SH-SY5Y (cell line): ENCODE measurements around the gene INTS11.

Source experiments
- GATA2 ChIP-seq: IDR thresholded peaks from 2 replicates; pipeline ENCODE4 v1.6.1; 2011; ENCODE audit warnings: mild to moderate bottlenecking, low read depth, low read length
- GATA3 ChIP-seq: IDR thresholded peaks from 2 replicates; pipeline ENCODE4 v1.6.1; 2011; ENCODE audit warnings: low read depth, mild to moderate bottlenecking, low read length, moderate library complexity

The INTS11 gene

DNA sequence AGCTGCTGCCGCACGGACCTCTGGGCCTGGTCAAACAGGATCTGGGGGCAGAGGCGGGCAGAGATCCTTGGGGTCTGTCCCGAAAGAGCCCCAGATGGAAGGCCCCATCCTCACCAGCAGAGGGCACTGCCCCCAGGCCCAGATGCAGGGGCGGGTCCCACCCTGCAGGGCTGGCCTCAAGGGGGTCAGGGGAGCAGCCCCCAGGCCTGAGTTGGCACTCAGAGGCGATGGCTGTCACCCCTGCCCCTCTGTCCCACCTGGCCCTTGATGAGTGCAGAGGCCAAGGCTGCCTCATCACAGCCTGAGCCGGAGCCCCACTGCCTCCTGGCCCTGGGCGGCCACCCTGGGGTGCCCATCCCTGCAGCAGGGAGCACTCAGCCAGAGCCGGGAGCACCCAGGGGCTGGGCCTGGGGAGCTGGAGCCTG, 22.4 kb downstream of the INTS11 start:
- TF ChIP-seq GATA3 (no peak), GATA2 (no peak)

DNA sequence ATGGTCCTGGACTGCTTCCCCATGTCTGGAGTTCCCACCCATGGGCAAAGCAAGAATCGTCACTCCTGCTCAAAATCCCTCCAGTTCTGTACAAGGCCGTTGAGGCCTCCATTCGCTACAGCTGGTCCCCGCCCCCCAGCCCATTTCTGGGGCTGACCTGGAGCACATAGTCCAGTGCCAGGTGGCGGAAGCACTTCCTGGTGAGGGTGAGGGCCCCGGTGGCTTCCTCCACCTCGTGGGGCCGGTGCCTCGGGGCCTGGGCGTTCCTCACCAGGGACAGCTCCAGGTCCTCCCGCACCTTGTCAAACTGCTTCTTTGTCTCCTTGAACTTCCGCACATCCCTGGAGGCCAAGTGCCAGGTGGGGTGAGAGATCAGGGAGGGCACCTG, 24.1 kb downstream of the INTS11 start:
- TF ChIP-seq GATA2 (no peak), GATA3 (no peak)

DNA sequence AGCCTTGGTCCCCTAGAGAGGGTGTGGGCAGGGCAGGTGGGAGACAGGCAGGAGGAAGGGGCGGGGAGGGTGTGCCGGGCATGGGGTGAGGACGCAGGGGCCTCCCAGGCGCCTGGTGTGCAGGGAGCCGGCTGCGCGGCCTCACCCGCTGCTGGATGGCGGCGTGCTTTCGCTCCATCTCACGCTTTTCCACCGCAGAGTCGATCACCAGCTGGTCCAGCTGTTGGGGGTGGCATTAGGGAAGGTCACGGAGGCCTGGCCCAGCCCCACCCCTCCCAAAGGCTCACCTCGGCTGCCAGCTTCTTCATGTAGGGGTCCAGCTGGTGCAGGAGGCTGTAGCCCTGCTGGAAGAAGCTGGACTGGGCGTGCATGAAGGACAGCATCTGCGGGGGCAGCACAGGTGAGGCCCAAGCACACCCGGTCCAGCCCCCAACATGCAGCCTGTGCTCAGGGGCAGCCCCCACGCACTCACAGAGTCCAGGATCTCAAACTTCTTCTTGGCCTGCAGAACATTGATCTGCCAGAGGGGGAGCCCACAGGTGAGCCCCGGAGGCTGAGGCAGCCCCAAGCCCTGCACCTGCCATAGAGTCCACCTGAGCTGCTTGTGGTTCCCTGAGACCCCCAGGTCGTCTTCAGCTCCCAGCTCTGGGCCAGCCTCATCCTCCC, 24.6 kb downstream of the INTS11 start:
- no peak for TF ChIP-seq GATA3
- no peak for TF ChIP-seq GATA2

DNA sequence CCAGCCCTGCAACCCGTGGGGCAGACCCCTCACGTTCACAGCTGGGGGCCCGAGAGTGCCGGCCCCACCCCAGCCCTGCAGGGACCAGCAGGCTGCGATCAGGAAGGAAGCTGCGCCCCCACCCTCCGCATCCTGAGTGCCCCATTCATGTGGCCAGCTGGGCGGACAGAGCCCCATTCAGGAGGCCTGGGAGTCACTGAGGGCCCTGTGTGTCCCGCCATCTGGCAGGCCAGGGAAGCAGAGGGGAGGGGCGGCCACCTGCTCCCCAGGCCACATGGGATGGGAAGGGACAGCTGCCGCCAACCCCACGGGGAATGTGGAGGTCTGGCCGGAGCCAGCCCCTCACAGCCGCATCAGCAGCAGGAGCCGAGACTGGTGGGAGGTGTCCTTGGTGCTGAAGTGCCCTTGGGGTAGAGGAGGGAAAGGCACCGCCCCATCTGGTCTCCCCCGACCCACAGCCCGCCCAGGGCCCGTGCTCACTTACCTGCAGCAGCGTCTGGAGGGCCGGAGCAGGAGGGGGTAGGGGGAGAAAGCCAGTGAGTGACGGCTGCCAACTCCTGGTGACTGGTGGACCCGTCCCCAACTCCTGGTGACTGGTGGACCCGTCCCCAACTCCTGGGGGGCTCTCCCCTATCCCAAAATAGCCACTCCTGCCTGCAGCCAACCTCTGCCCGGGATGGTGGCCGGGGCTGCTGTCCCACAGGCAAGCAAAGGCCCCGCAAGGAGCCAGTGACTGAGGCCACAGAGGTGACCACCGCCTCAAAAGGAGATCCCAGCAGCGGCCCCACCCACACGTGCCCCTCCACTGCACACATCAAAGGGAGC, 25.4 kb downstream of the INTS11 start:
- TF ChIP-seq GATA3 (no peak), GATA2 (no peak)

DNA sequence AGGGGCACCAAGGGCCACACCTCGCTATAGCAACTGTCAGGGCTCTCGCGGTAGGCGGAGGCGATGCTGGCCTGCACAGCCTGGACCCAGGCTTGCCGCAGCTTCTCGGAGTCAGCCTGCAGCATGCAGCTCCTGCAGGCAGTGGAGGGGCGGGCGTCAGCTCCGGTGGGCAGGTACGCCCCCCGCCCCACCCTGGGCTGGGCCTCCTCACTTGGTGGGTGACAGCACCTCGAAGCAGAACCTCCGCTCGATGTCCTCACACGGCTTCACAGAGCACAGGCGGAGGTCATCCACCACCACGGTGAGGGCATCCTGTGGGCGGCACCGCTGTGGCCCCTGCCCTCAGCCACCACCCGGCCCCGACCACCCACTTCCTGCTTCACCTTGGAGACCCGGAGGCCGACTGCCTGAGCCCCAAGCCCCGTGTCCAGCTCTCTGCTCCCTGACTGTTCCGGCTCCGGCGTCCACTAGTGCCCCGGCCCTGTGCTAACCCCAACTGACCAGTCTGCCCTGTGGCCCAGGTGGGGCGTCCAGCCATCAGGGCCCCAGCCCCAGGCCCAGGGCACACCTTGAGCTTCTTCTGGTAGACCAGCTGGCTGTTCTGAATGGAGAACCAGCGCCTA, 26.5 kb downstream of the INTS11 start:
- TF ChIP-seq GATA2 (no peak), GATA3 (no peak)

DNA sequence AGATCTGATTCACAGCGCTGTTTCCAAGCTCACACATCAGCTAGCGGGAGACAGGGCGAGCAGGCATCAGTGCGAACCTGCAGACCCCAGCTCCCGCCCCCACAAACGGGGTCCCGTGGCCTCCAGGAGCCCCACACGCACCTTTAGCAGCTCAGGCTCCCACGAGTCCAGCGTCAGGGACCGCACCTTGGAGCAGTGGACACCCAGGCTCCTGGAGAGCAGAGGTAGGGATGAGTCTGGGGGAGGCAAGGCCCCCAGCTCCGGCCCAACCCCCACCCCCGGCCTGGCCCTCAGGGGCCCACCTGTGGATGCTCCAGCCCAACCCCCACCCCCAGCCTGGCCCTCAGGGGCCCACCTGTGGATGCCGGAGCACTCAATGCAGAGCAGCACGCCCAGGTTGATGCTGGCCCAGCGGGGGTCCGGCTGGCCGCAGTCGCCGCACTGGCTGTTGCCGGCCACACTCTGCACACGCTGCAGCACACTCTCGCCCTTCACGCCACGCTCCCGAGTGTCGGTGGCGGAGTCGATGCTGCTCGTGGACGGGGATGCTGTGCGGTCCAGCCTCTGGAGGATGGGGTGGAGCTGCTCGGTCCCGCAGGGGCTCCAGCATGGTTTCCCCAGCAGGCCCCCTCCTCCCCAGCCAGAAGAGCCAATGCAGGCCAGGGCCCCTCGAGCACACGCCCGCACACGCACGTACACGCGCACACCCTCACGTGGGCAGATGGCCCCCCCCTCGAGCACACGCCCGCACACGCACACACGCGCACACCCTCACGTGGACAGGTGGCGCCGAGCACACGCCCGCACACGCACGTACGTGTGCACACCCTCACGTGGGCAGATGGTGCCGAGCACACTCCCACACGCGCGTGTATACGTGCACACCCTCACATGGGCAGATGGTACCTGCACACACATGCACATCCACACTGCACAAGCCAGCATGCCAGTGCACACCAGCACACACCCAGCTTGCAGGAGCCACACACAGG, 28.1 kb downstream of the INTS11 start:
- TF ChIP-seq GATA3 (no peak), GATA2 (no peak)

DNA sequence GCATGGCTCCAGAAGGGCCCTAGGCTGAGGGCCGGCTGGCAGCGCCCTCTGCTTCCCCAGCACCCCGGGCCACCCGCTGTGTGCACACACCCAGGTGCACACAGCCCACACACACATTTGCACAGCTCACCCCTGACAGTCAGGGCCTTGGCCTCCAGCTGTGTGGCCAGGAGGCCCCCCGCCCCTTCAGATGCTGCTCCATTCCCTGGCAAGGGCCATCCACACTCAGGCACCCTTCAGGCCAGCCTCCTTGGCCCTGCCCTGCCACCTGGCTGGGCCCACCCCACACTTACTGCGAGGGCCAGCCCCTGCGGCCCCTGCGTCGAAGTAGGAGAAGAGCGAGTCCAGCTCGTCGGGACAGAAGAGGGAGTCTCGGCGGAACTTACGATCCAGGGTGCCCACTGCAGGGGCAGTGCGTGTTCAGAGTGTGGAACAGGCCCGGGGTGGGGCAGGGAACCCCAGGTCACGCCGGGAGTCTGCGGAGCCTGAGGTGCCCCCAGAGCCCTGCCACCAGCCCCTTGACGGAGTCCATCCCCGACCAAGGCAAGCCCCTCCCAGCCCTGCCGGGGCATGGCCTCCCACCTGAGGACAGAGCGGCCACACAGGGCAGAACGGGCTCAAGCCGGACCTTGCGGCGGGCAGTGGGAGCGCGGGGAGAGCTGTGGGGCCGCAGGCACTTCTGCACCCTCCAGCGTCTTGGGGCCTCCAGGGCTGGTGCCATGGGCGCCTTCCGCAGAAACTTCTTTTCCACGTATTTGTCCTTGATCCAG, 29.1 kb downstream of the INTS11 start:
- TF ChIP-seq GATA3 (no peak), GATA2 (no peak)

DNA sequence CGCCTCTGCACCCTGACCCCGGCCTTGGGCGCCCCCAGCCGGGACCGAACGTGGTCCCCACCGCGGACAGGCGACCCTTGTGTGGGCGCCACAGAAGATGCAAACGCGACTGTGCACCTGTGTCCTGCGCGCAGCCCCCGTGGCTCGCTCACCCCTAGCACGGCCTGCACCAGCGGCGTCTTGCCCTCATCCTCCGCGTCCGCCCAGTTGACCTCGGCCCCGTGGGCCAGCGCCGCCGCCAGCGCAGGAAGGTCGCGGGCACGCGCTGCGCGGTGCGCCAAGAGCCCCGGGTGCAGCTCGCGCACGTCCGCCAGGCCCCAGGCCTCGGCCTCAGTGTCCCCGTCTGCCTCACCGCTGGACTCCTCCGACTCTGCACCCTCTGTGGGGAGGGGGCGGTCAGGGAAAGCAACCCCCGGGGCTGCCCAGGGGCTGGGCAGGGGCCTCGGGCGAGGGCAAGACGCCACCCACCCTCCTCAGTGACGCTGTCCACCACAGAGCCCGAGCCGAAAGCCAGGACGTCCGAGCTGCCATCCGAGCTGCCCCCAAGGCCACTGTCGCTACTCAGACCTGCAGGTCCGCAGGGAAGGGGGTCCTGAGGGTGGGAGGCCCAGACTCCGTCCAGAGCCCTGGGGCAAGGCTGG, 30.1 kb downstream of the INTS11 start:
- TF ChIP-seq GATA2: no peak
- no peak for TF ChIP-seq GATA3

DNA sequence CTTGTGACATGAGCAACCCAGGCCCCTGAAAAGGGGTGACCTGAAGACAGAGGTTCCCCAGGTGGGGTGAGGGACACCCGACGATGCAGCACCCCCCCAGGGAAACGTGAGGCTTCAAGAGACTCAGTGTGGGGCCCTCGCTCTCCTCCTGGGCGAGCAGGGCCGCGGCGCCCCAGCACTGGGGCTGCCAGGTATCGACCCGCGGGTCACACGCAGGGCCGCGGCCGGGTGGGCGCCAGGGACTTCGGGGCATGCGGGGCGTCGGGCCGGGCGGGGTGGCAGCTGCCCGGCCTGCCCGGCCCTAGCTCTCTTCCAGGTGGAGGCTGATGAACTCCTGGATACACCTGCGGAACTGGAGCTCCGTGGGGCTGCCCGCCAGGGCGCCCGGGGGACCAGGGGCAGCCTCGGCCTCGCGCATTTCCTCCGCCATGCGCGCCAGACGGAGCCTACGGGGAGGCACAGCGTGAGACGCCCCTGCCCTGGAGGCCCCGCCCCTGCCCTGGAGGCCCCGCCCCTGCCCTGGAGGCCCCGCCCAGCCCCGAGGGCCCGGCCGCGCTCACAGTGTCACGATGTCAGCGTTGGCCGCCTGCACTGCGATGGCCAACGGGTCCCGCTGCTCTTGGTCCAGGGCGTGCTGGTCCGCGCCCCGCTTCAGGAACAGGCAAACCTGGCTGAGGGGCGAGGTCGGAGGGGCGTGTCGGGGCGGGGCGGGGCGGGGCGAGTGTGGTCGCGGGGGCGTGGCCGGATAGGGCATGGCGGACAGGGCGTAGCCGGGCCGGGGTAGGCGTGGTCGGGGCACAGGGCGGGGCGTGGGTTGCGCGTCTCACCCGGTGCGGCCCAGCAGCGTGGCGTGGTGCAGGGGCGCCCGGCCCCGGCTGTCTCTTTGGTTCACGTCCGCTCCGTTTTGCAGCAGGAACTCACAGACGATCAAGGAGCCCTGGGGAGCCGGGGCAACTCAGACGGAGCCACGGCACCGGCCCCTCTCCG, 30.9 kb downstream of the INTS11 start:
- TF ChIP-seq GATA2: no peak
- TF ChIP-seq GATA3: no peak

DNA sequence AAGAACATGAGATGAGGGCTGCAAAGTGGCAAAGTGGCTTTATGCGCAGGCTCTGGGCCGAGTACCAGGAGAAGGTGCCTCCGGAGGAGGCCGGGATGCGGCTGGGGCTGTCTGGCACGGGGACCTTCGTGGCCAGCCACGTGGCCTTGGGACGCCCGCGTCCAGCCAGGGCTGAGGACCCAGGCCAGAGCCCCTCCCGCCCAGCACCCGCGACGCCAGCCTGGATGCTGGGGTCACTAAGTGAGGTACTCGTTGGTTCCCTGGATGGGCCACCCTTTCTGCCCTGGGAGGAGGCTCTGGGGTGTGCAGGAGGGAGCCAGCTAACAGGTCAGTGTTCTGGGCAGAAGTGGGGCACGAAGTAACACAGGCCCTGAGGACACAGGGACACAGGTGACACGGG, 31.6 kb downstream of the INTS11 start:
- TF ChIP-seq GATA2 (no peak), GATA3 (no peak)

DNA sequence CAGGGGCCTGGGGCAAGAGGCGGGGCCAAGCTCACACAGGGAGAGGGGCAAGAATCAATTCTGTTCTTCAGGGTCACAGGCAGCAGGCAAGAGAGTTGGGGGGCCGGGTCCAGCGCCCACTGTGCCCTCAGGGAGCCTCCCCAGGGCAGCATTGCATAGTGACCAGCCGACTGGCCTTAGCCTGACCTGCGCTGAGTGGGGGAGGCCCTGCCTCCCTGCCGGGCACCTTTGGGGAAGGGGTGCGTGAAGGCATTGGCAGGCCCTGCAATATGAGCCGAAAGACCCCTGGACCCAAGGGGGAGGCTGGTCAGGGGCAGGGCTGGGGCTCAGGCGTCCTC, 32.0 kb downstream of the INTS11 start:
- TF ChIP-seq GATA2: no peak
- no peak for TF ChIP-seq GATA3
